Caco-2 (cell line): ENCODE data around the gene ERBB4. TPM values are rescaled to one million over a fixed set of nuclear protein-coding genes. Genes with fewer than 3 reads are reported as not detected.
"Not testable (repeated sequence)": the region's sequence is repeated elsewhere in the genome, so short reads cannot be mapped to it uniquely, and the experiment has no call there.

Experiments
- BruUV-seq: library from RNA; stranded (reverse); fragments of 400-500 nt; replicated peaks from 2 replicates; lab custom pipeline; 2021; lab: Mats Ljungman, UMichigan
- CTCF ChIA-PET: fragments of 300-600 bp; sonication (Branson Sonifier 250); formaldehyde crosslinking; loops from one replicate; lab custom pipeline; 2022; ENCODE audit warnings: antibody characterized with exemption; lab: Charles Lee
- POLR2A ChIA-PET: fragments of 300-600 bp; sonication (Branson Sonifier 250); formaldehyde crosslinking; loops from one replicate; lab custom pipeline; 2022; ENCODE audit warnings: antibody characterized with exemption; lab: Charles Lee
- DNase-seq, 2 experiments: peaks; one replicate each; pipeline versions ENCODE4 v3.0.0 to v3.0.0-alpha.2; 2020 to 2022
- H3K27me3 ChIP-seq: replicated peaks from 2 replicates; pipeline ENCODE4 v1.6.0; 2011; ENCODE audit warnings: low read length; ENCODE audit not compliant: control insufficient read depth, insufficient read depth
- H3K36me3 ChIP-seq: 2 replicates; pipeline ENCODE4 v1.5.1; 2011; ENCODE audit warnings: low read length; ENCODE audit not compliant: control insufficient read depth, insufficient read depth
- H3K4me1 ChIP-seq: fragments of 250-450 bp; sonication (Bioruptor Pico); 2 replicates; pipeline ENCODE4 v1.5.1; 2020; ENCODE audit warnings: mild to moderate bottlenecking
- H3K4me3 ChIP-seq: 2 replicates; pipeline ENCODE4 v1.5.1; 2011; ENCODE audit warnings: low read depth, mild to moderate bottlenecking, control low read depth, low read length
- H3K9me3 ChIP-seq: fragments of 250-450 bp; sonication (Bioruptor Pico); 2 replicates; pipeline ENCODE4 v1.5.1; 2020; ENCODE audit warnings: mild to moderate bottlenecking, moderate library complexity
- H3K27ac Mint-ChIP-seq: one replicate; pipeline ENCODE4 v1.8.0; 2022; ENCODE audit warnings: mixed read lengths; ENCODE audit not compliant: unreplicated experiment
- H3K27me3 Mint-ChIP-seq: one replicate; pipeline ENCODE4 v1.8.0; 2022; ENCODE audit warnings: mixed read lengths; ENCODE audit not compliant: insufficient read depth, unreplicated experiment
- H3K36me3 Mint-ChIP-seq: one replicate; pipeline ENCODE4 v1.8.0; 2022; ENCODE audit warnings: mild to moderate bottlenecking, mixed read lengths; ENCODE audit not compliant: insufficient read depth, unreplicated experiment
- H3K4me1 Mint-ChIP-seq: one replicate; pipeline ENCODE4 v1.8.0; 2022; ENCODE audit warnings: low read depth, mixed read lengths; ENCODE audit not compliant: unreplicated experiment
- H3K4me3 Mint-ChIP-seq: one replicate; pipeline ENCODE4 v1.8.0; 2022; ENCODE audit warnings: mild to moderate bottlenecking, moderate library complexity, mixed read lengths; ENCODE audit not compliant: unreplicated experiment
- H3K9me3 Mint-ChIP-seq: one replicate; pipeline ENCODE4 v1.8.0; 2022; ENCODE audit warnings: mixed read lengths; ENCODE audit not compliant: unreplicated experiment
- intact Hi-C: fragments of 100-400 bp; cut with micrococcal nuclease; formaldehyde crosslinking; loops from one replicate; pipeline ENCODE4 v1.10.0; 2022; ENCODE audit not compliant: unreplicated experiment
- total RNA-seq: library from RNA; stranded (reverse); gene quantifications from 2 replicates; pipeline ENCODE4 v1.2.3, GENCODE V29; 2022
- TF ChIP-seq, protein P1 (sequence below), 2 experiments: fragments of 200-600 bp in 1 of 2; IDR thresholded peaks; 1 replicate in 1 of 2; 2 replicates in 1 of 2; pipeline versions ENCODE4 v1.5.1 to v1.8.0; 2011 to 2022; ENCODE audit warnings: antibody characterized with exemption in 1 of 2, control low read depth in 1 of 2, inconsistent platforms in 1 of 2, low read depth in 1 of 2, low read length in 1 of 2, mild to moderate bottlenecking in 1 of 2, moderate library complexity in 1 of 2; ENCODE audit not compliant: insufficient read depth in 1 of 2, severe bottlenecking in 1 of 2, unreplicated experiment in 1 of 2

The ERBB4 gene
- total RNA-seq, 1 experiment from 2014 or later: not detected

GRCh38 chr2:211534632-211535031, 1004.0 kb downstream of the ERBB4 start:
- Histone ChIP-seq H3K4me3 (no peak overlapping the region), H3K36me3 (no peaks in the 10 kb centered on the region), H3K9me3 (no peaks in the 10 kb centered on the region), H3K4me1 (no peaks in the 10 kb centered on the region), H3K27me3 (no peaks in the 10 kb centered on the region)
- peaks cover 10% of the 10 kb centered on the region for H3K27me3 Mint-ChIP-seq
- no peak for DNase-seq
- H3K4me3 Mint-ChIP-seq: no peak overlapping the region
- ChIA-PET POLR2A (no interaction called here), CTCF (no interaction called here)
- no peaks in the 10 kb centered on the region for H3K36me3 Mint-ChIP-seq
- no peak overlapping the region for H3K27ac Mint-ChIP-seq
- TF ChIP-seq, protein P1, sequence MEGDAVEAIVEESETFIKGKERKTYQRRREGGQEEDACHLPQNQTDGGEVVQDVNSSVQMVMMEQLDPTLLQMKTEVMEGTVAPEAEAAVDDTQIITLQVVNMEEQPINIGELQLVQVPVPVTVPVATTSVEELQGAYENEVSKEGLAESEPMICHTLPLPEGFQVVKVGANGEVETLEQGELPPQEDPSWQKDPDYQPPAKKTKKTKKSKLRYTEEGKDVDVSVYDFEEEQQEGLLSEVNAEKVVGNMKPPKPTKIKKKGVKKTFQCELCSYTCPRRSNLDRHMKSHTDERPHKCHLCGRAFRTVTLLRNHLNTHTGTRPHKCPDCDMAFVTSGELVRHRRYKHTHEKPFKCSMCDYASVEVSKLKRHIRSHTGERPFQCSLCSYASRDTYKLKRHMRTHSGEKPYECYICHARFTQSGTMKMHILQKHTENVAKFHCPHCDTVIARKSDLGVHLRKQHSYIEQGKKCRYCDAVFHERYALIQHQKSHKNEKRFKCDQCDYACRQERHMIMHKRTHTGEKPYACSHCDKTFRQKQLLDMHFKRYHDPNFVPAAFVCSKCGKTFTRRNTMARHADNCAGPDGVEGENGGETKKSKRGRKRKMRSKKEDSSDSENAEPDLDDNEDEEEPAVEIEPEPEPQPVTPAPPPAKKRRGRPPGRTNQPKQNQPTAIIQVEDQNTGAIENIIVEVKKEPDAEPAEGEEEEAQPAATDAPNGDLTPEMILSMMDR (IDR thresholded peaks at IDR 0.05; ENCODE audit: insufficient read depth in 1 of 2, low read depth in 1 of 2, low read length in 1 of 2, severe bottlenecking in 1 of 2, unreplicated experiment in 1 of 2): no peak
- BruUV-seq: no TSS peak
- H3K4me1 Mint-ChIP-seq: no peaks in the 10 kb centered on the region
- intact Hi-C loops: no loop called here
- no peaks in the 10 kb centered on the region for H3K9me3 Mint-ChIP-seq

- H3K4me3 ChIP-seq, POLR2A ChIA-PET, BruUV-seq, H3K4me3 Mint-ChIP-seq, DNase-seq, CTCF ChIA-PET, H3K4me1 Mint-ChIP-seq, H3K9me3 ChIP-seq, H3K9me3 Mint-ChIP-seq, H3K36me3 ChIP-seq, H3K36me3 Mint-ChIP-seq, H3K4me1 ChIP-seq, H3K27me3 ChIP-seq, H3K27me3 Mint-ChIP-seq, intact Hi-C loops, H3K27ac Mint-ChIP-seq: not testable (repeated sequence)
Observed at GRCh38 chr2:211524248-211524647, 1014.4 kb downstream of the ERBB4 start.

DNA sequence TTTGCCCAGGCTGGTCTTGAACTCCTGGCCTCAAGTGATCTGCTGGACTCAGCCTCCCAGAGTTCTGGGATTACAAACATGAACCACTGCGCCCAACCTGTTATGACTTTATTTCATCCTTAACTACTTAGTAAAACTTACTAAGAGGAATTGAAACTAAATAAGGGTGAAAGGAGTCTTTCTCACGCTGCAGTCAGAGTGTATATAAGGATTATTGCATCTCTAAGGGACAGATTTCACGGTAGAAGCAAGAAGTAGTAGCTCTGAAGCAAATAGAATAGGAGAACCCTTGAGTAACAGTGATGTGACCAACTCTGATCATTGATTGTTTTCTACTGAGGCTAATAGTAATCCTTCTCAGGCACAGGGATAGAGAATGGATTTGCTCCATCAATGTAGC, 1022.1 kb downstream of the ERBB4 start:
- no peaks in the 10 kb centered on the region for H3K4me1 Mint-ChIP-seq
- BruUV-seq: no TSS peak
- H3K4me3 ChIP-seq: no peak overlapping the region
- no peaks in the 10 kb centered on the region for H3K9me3 Mint-ChIP-seq
- H3K27me3 ChIP-seq: no peaks in the 10 kb centered on the region
- CTCF ChIA-PET: no interaction called here
- H3K4me1 ChIP-seq: no peaks in the 10 kb centered on the region
- H3K36me3 Mint-ChIP-seq: no peaks in the 10 kb centered on the region
- DNase-seq: no peak
- TF ChIP-seq, protein P1 (IDR thresholded peaks at IDR 0.05; ENCODE audit: insufficient read depth in 1 of 2, low read depth in 1 of 2, low read length in 1 of 2, severe bottlenecking in 1 of 2, unreplicated experiment in 1 of 2): no peak
- intact Hi-C loops: no loop called here
- no peak overlapping the region for H3K4me3 Mint-ChIP-seq
- no peak overlapping the region for H3K27ac Mint-ChIP-seq
- H3K27me3 Mint-ChIP-seq: peaks cover 5% of the 10 kb centered on the region
- no peaks in the 10 kb centered on the region for H3K36me3 ChIP-seq
- POLR2A ChIA-PET: no interaction called here
- no peaks in the 10 kb centered on the region for H3K9me3 ChIP-seq

- H3K36me3 Mint-ChIP-seq: no peaks in the 10 kb centered on the region
- H3K27me3 ChIP-seq: no peaks in the 10 kb centered on the region
- no peaks in the 10 kb centered on the region for H3K36me3 ChIP-seq
- TF ChIP-seq, protein P1 (IDR thresholded peaks at IDR 0.05; ENCODE audit: insufficient read depth in 1 of 2, low read depth in 1 of 2, low read length in 1 of 2, severe bottlenecking in 1 of 2, unreplicated experiment in 1 of 2): no peak
- CTCF ChIA-PET: no interaction called here
- no peaks in the 10 kb centered on the region for H3K4me1 ChIP-seq
- BruUV-seq: no TSS peak
- H3K4me3 ChIP-seq: no peak overlapping the region
- intact Hi-C loops: no loop called here
- no peaks in the 10 kb centered on the region for H3K9me3 Mint-ChIP-seq
- no peak for DNase-seq
- H3K9me3 ChIP-seq: no peaks in the 10 kb centered on the region
- peaks cover 5% of the 10 kb centered on the region for H3K27me3 Mint-ChIP-seq
- H3K4me3 Mint-ChIP-seq: no peak overlapping the region
- no peaks in the 10 kb centered on the region for H3K4me1 Mint-ChIP-seq
- H3K27ac Mint-ChIP-seq: no peak overlapping the region
- POLR2A ChIA-PET: no interaction called here
Observed at GRCh38 chr2:211514049-211514448, 1024.6 kb downstream of the ERBB4 start.
